Keratinocyte (primary cell): Measurements from ENCODE around the gene ERF.

ENCODE experiments used
- EZH2 ChIP-seq: IDR thresholded peaks from one replicate; pipeline ENCODE4 v1.6.1; 2012; ENCODE audit warnings: inconsistent platforms, mild to moderate bottlenecking, low read length, moderate library complexity
- TF ChIP-seq, protein P1 (sequence below), 3 experiments: IDR thresholded peaks in 1 of 3; conservative IDR thresholded peaks in 1 of 3; optimal IDR thresholded peaks in 1 of 3; 2 replicates in 2 of 3; 3 replicates in 1 of 3; pipeline versions ENCODE3 to v1.5.1; 2011; ENCODE audit warnings: low read length in 3 of 3, mild to moderate bottlenecking in 3 of 3, moderate library complexity in 2 of 3, control low read depth in 1 of 3, inconsistent platforms in 1 of 3; ENCODE audit not compliant: insufficient read depth in 2 of 3; ENCODE audit errors: extremely low read depth in 1 of 3

DNA sequence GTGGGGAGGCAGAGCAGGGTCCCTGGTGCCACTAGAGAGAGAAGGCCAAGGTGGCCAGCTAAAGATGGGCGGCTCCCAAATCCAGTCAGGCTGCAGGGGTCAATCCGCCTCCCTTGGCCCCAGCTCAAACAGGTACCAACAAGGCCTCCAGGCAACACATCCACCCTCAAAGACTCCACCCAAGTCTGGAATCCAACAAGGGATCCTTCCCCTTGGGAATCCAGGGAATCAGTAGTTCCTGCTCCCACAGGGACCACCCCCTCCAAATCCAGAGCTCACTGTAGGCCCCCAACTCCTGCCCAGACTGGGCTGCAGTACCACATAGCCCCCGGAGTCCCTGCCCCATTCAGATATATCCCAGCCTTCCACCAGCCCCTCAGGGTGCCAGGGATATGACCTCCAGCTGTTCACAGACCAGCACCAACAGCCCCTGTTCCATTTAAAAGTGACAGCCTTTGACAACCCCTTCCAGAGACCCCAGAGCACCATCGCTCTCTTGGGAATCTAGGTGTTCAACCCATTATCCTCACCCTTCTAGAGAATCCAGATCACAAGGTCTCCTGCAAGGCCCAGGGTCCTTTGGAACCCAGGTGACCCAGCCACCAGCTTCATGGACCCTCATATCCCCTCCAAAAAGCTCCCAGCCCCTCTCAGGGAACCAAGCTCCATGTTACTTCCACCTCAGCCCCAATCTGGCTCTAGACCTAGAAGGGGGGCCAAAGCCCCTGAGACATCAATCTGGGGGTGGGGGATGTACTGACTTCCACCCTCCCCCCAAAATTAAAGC, 3.2 kb downstream of the ERF start:
- TF ChIP-seq, protein P1, sequence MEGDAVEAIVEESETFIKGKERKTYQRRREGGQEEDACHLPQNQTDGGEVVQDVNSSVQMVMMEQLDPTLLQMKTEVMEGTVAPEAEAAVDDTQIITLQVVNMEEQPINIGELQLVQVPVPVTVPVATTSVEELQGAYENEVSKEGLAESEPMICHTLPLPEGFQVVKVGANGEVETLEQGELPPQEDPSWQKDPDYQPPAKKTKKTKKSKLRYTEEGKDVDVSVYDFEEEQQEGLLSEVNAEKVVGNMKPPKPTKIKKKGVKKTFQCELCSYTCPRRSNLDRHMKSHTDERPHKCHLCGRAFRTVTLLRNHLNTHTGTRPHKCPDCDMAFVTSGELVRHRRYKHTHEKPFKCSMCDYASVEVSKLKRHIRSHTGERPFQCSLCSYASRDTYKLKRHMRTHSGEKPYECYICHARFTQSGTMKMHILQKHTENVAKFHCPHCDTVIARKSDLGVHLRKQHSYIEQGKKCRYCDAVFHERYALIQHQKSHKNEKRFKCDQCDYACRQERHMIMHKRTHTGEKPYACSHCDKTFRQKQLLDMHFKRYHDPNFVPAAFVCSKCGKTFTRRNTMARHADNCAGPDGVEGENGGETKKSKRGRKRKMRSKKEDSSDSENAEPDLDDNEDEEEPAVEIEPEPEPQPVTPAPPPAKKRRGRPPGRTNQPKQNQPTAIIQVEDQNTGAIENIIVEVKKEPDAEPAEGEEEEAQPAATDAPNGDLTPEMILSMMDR (optimal IDR thresholded peaks at IDR 0.05 in 1 of 3, IDR thresholded peaks at IDR 0.05 in 1 of 3, conservative IDR thresholded peaks at IDR 0.05 in 1 of 3; ENCODE audit: extremely low read depth in 1 of 3, insufficient read depth in 2 of 3, low read length in 3 of 3) = no peak
- TF ChIP-seq EZH2 = no peak
